ENCODE data around the gene P2RX7.
"Not testable (repeated sequence)": the region's sequence is repeated elsewhere in the genome, so short reads cannot be mapped to it uniquely, and the experiment has no call there.

The P2RX7 gene

GRCh38 chr12:121135320-121135719, 2.6 kb downstream of the P2RX7 start:
- DNase-seq (ENCODE audit: low read depth), result no peak

- DNase-seq (ENCODE audit: low read depth), result no peak
Measured at GRCh38 chr12:121137512-121137911, 4.8 kb downstream of the P2RX7 start.

GRCh38 chr12:121138284-121138683, 5.6 kb downstream of the P2RX7 start:
- no peak for DNase-seq (ENCODE audit: low read depth)

- no peak for DNase-seq (ENCODE audit: low read depth)
Measured at GRCh38 chr12:121139286-121139685, 6.6 kb downstream of the P2RX7 start.

GRCh38 chr12:121142171-121142950, 9.7 kb downstream of the P2RX7 start:
- no peak for DNase-seq (ENCODE audit: low read depth)

GRCh38 chr12:121144416-121144914, 11.8 kb downstream of the P2RX7 start:
- no peak for DNase-seq (ENCODE audit: low read depth)

- no peak for DNase-seq (ENCODE audit: low read depth)
Measured at GRCh38 chr12:121145221-121145620, 12.5 kb downstream of the P2RX7 start.

- not testable (repeated sequence) for DNase-seq (ENCODE audit: low read depth)
Measured at GRCh38 chr12:121149289-121149688, 16.6 kb downstream of the P2RX7 start.

- DNase-seq (ENCODE audit: low read depth), result no peak
Measured at GRCh38 chr12:121154793-121155375, 22.2 kb downstream of the P2RX7 start.

- DNase-seq (ENCODE audit: low read depth), result no peak
Measured at GRCh38 chr12:121156365-121156764, 23.7 kb downstream of the P2RX7 start.

- no peak for DNase-seq (ENCODE audit: low read depth)
Measured at GRCh38 chr12:121158085-121158484, 25.4 kb downstream of the P2RX7 start.

GRCh38 chr12:121158728-121159351, 26.2 kb downstream of the P2RX7 start:
- not testable (repeated sequence) for DNase-seq (ENCODE audit: low read depth)

GRCh38 chr12:121159467-121160307, 27.0 kb downstream of the P2RX7 start:
- DNase-seq (ENCODE audit: low read depth), result no peak

- no peak for DNase-seq (ENCODE audit: low read depth)
Measured at GRCh38 chr12:121162384-121162783, 29.7 kb downstream of the P2RX7 start.

- no peak for DNase-seq (ENCODE audit: low read depth)
Measured at GRCh38 chr12:121162985-121163384, 30.3 kb downstream of the P2RX7 start.

- DNase-seq (ENCODE audit: low read depth), result not testable (repeated sequence)
Measured at GRCh38 chr12:121164839-121165238, 32.2 kb downstream of the P2RX7 start.

GRCh38 chr12:121165316-121165715, 32.6 kb downstream of the P2RX7 start:
- no peak for DNase-seq (ENCODE audit: low read depth)

GRCh38 chr12:121166356-121166755, 33.7 kb downstream of the P2RX7 start:
- no peak for DNase-seq (ENCODE audit: low read depth)

GRCh38 chr12:121167232-121167820, 34.6 kb downstream of the P2RX7 start:
- DNase-seq (ENCODE audit: low read depth), result no peak

- no peak for DNase-seq (ENCODE audit: low read depth)
Measured at GRCh38 chr12:121167951-121168350, 35.3 kb downstream of the P2RX7 start.

- DNase-seq (ENCODE audit: low read depth), result no peak
Measured at GRCh38 chr12:121170151-121170550, 37.5 kb downstream of the P2RX7 start.
